ENCODE results near the gene CLDN25. TPM values are rescaled to one million over a fixed set of nuclear protein-coding genes. Genes with fewer than 3 reads are reported as not detected.

The CLDN25 gene

DNA sequence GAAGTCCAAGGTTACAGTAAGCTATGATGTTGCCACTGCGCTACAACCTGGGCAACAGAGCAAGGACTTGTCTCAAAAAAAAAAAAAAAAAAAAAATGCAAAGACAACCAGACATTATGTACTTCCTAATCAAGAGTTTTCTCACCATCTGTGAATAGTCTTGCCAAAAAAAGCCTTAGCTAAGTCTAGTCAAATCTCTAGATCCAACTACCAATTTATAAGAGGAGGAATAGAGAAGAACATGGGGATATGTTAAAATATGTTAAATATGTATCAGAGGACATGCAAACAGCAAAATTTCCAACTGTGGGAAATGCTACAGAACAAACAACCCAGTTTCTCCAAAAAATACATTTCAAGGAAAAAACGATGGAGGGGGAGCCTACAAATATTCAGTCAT, 50.2 kb downstream of the CLDN25 start:
- Histone ChIP-seq H3K14ac (ENCODE audit: low read length in 2 of 2) (no peak overlapping the region), H3K18ac (ENCODE audit: low read depth in 1 of 2, low read length in 2 of 2) (no peak overlapping the region), H2BK5ac (ENCODE audit: low read depth, low read length, poor library complexity, severe bottlenecking) (no peak overlapping the region), H3K36me3 (ENCODE audit: control insufficient read depth in 1 of 2, insufficient read depth in 2 of 2, low read depth in 1 of 2, low read length in 2 of 2) (peaks cover 3 to 46% of the 10 kb centered on the region in 2 experiments), H3K27me3 (ENCODE audit: control insufficient read depth in 1 of 2, insufficient read depth in 1 of 2, low read length in 2 of 2) (no peaks in the 10 kb centered on the region), H2BK120ac (ENCODE audit: low read depth, low read length) (no peak overlapping the region), H3K23ac (ENCODE audit: low read length in 2 of 2) (no peak overlapping the region), H3K4me2 (ENCODE audit: low read length, poor library complexity, severe bottlenecking) (no peak overlapping the region), H3K27ac (ENCODE audit: low read length, poor library complexity, severe bottlenecking) (no peak overlapping the region), H3K9me3 (ENCODE audit: control insufficient read depth, low read length) (no peaks in the 10 kb centered on the region), H2BK15ac (ENCODE audit: low read depth, poor library complexity, severe bottlenecking) (no peak overlapping the region), H4K91ac (ENCODE audit: low read length) (no peak overlapping the region), H3K79me1 (replicated peaks; ENCODE audit: low read length, poor library complexity, severe bottlenecking) (peaks cover 2% of the 10 kb centered on the region), H3K9ac (ENCODE audit: low read length) (no peak overlapping the region), H2AK5ac (ENCODE audit: low read length, severe bottlenecking) (no peak overlapping the region), H3K4me3 (ENCODE audit: insufficient read depth in 1 of 2, low read depth in 1 of 2, low read length in 2 of 2) (no peak overlapping the region), H4K8ac (ENCODE audit: low read length) (no peak overlapping the region), H3K4me1 (ENCODE audit: control insufficient read depth, insufficient read depth, low read depth, low read length) (no peaks in the 10 kb centered on the region), H2BK12ac (ENCODE audit: low read length in 2 of 2) (no peak overlapping the region), H3K4ac (ENCODE audit: low read depth in 1 of 2, low read length in 2 of 2) (no peak overlapping the region), H2AFZ (ENCODE audit: low read depth, low read length) (no peak overlapping the region)
- 100% methylated on average over 2 of the region's 2 CpGs for WGBS
- DNase-seq: no peak

Small RNAs within 50 kb of the gene (small RNA-seq; reads per million reads assigned to genes)
- gene LRRC37A13P (ENCODE audit: low read depth): not detected
- gene RPS29P19 (ENCODE audit: low read depth): not detected

All from mesenchymal stem cell (in vitro differentiated cells and primary cell).